ENCODE data around the gene GNL2.

The GNL2 gene

GRCh38 chr1:37605806-37606474 is 10.2 kb upstream of the GNL2 start:
- no peak overlapping the region for H3K4me3 Mint-ChIP-seq

GRCh38 chr1:37605061-37605650 is 9.4 kb upstream of the GNL2 start:
- Mint-ChIP-seq H3K27me3 (ENCODE audit: low read depth) (peaks cover 23% of the 10 kb centered on the region), H3K9me3 (no peaks in the 10 kb centered on the region), H3K27ac (no peak overlapping the region), H3K4me3 (no peak overlapping the region), H3K36me3 (ENCODE audit: low read depth) (no peaks in the 10 kb centered on the region), H3K4me1 (peaks cover 14% of the 10 kb centered on the region)
- no peak for TF ChIP-seq CTCF (IDR thresholded peaks at IDR 0.05; ENCODE audit: unreplicated experiment in 3 of 3)

More at GRCh38 chr1:37605806-37606474, 10.2 kb upstream of the GNL2 start:
- Mint-ChIP-seq H3K36me3 (ENCODE audit: low read depth) (no peaks in the 10 kb centered on the region), H3K27me3 (ENCODE audit: low read depth) (peaks cover 23% of the 10 kb centered on the region), H3K9me3 (no peaks in the 10 kb centered on the region), H3K27ac (peak overlapping the region in 1 of 3 experiments; percentile 12), H3K4me1 (peaks cover 12% of the 10 kb centered on the region)
- no peak for TF ChIP-seq CTCF (IDR thresholded peaks at IDR 0.05; ENCODE audit: unreplicated experiment in 3 of 3)

- peak; percentile 65 to 68 (median 68) for TF ChIP-seq CTCF (IDR thresholded peaks at IDR 0.05; ENCODE audit: unreplicated experiment in 3 of 3)
- H3K36me3 Mint-ChIP-seq (ENCODE audit: low read depth) = no peaks in the 10 kb centered on the region
- H3K9me3 Mint-ChIP-seq = no peaks in the 10 kb centered on the region
- H3K27ac Mint-ChIP-seq = no peak overlapping the region
- peaks cover 21% of the 10 kb centered on the region for H3K4me1 Mint-ChIP-seq
- H3K27me3 Mint-ChIP-seq (ENCODE audit: low read depth) = peaks cover 23% of the 10 kb centered on the region
- H3K4me3 Mint-ChIP-seq = no peak overlapping the region
Measured at GRCh38 chr1:37602750-37603694, 7.3 kb upstream of the GNL2 start.

- Mint-ChIP-seq H3K9me3 (no peaks in the 10 kb centered on the region), H3K4me1 (peaks cover 29% of the 10 kb centered on the region), H3K27me3 (ENCODE audit: low read depth) (peaks cover 23% of the 10 kb centered on the region), H3K27ac (peak overlapping the region; percentile 9 to 68 (median 43)), H3K36me3 (ENCODE audit: low read depth) (no peaks in the 10 kb centered on the region), H3K4me3 (peak overlapping the region in 1 of 3 experiments; percentile 10)
- no peak for TF ChIP-seq CTCF (IDR thresholded peaks at IDR 0.05; ENCODE audit: unreplicated experiment in 3 of 3)
Measured at GRCh38 chr1:37601441-37601840, 5.7 kb upstream of the GNL2 start.

- H3K4me1 Mint-ChIP-seq = peaks cover 42% of the 10 kb centered on the region
- no peak for TF ChIP-seq CTCF (IDR thresholded peaks at IDR 0.05; ENCODE audit: unreplicated experiment in 3 of 3)
- peaks cover 20% of the 10 kb centered on the region for H3K27me3 Mint-ChIP-seq (ENCODE audit: low read depth)
- peak overlapping the region in 1 of 3 experiments; percentile 30 for H3K4me3 Mint-ChIP-seq
- H3K36me3 Mint-ChIP-seq (ENCODE audit: low read depth) = no peaks in the 10 kb centered on the region
- no peaks in the 10 kb centered on the region for H3K9me3 Mint-ChIP-seq
- H3K27ac Mint-ChIP-seq = peak overlapping the region; percentile 70 to 78 (median 76)
Measured at GRCh38 chr1:37599940-37600339, 4.2 kb upstream of the GNL2 start.
